ENCODE measurements around the gene PSMB10. TPM values are rescaled to one million over a fixed set of nuclear protein-coding genes. Genes with fewer than 3 reads are reported as not detected.

Gene PSMB10
- total RNA-seq, 1 experiment from 2014 or later: 41.0 TPM

- Histone ChIP-seq H3K27me3 (ENCODE audit: insufficient read depth, low read length) (no peaks in the 10 kb centered on the region), H3K4me3 (replicated peaks in 1 of 2; ENCODE audit: low read depth in 1 of 2, low read length in 2 of 2) (no peak overlapping the region), H4K20me1 (ENCODE audit: insufficient read depth) (no peaks in the 10 kb centered on the region), H3K9me3 (ENCODE audit: control insufficient read depth in 1 of 2, insufficient read depth in 1 of 2, low read depth in 1 of 2, low read length in 2 of 2) (no peaks in the 10 kb centered on the region), H3K79me2 (ENCODE audit: insufficient read depth, low read length) (no peaks in the 10 kb centered on the region), H2AFZ (ENCODE audit: low read depth, low read length, poor library complexity, severe bottlenecking) (no peak overlapping the region), H3K27ac (ENCODE audit: low read depth, low read length) (no peak overlapping the region; the same call in 1 of the 2 replicates), H3K4me1 (ENCODE audit: control insufficient read depth in 1 of 2, insufficient read depth in 2 of 2, low read length in 2 of 2) (peaks cover 0 to 11% of the 10 kb centered on the region in 2 experiments; a peak in 2 of 4 replicates), H3K4me2 (ENCODE audit: low read length) (no peak overlapping the region), H3K9ac (ENCODE audit: low read length) (no peak overlapping the region), H3K36me3 (ENCODE audit: control insufficient read depth in 1 of 2, insufficient read depth in 2 of 2, low read length in 2 of 2) (peaks cover 4 to 16% of the 10 kb centered on the region in 2 experiments; a peak in 2 of 4 replicates), H3K9me2 (ENCODE audit: insufficient read depth) (no peaks in the 10 kb centered on the region)
- intact Hi-C loops (cut with micrococcal nuclease): no loop called here
- ChIA-PET CTCF (no interaction called here), RAD21 (ENCODE audit: low non-redundant PET in 1 of 2, low total read pairs in 2 of 2, uncharacterized antibody in 2 of 2, unreplicated experiment in 2 of 2) (no interaction called here), POLR2A (no interaction called here)
- ATAC-seq: no peak
- no peak for DNase-seq (ENCODE audit: low read depth, low spot score)
- TF ChIP-seq EZH2phosphoT487 (IDR thresholded peaks at IDR 0.05; ENCODE audit: borderline replicate concordance) (no peak), SRF (IDR thresholded peaks at IDR 0.05; ENCODE audit: low read depth) (no peak), ZBTB33 (IDR thresholded peaks at IDR 0.05; ENCODE audit: extremely low read depth, insufficient replicate concordance, low read length) (no peak), TCF7L2 (IDR thresholded peaks at IDR 0.05; ENCODE audit: borderline replicate concordance, extremely low read depth, insufficient read depth, insufficient read length) (no peak), JUND (IDR thresholded peaks at IDR 0.05) (no peak), POLR2AphosphoS5 (IDR thresholded peaks at IDR 0.05; ENCODE audit: low read depth, low read length) (no peak; the same call in 1 of the 2 replicates), EGR1 (IDR thresholded peaks at IDR 0.05; ENCODE audit: low read depth) (no peak), REST (IDR thresholded peaks at IDR 0.05; ENCODE audit: low read depth) (no peak), SP1 (IDR thresholded peaks at IDR 0.05; ENCODE audit: low read depth) (no peak), POLR2A (IDR thresholded peaks at IDR 0.05; ENCODE audit: borderline replicate concordance, extremely low read depth, insufficient read depth, insufficient read length) (no peak), ATF3 (IDR thresholded peaks at IDR 0.05) (no peak), FOSL1 (IDR thresholded peaks at IDR 0.05; ENCODE audit: low read depth) (no peak), EZH2 (IDR thresholded peaks at IDR 0.05) (no peak), RAD21 (IDR thresholded peaks at IDR 0.05; ENCODE audit: low read depth) (no peak)
- BruUV-seq (replicated peaks): no TSS peak
These were observed 9.5 kb upstream of the PSMB10 start for GRCh38 chr16:67946128-67946569.

Measured in HCT116 (cell line).